HCT116 (cell line): ENCODE results near the gene MICAL3. TPM values are rescaled to one million over a fixed set of nuclear protein-coding genes. Genes with fewer than 3 reads are reported as not detected.

Experiments
- ATAC-seq: fragments of 200-7000 bp; cut with Tn5 transposase; 2 replicates; pipeline ENCODE4 v1.9.1; 2020; ENCODE audit warnings: mild to moderate bottlenecking, moderate library complexity
- BruUV-seq: library from RNA; stranded (reverse); fragments of 400-500 nt; replicated peaks from 2 replicates; lab custom pipeline; 2021; lab: Mats Ljungman, UMichigan
- CTCF ChIA-PET: fragments of 300-600 bp; sonication (Branson Sonifier 250); formaldehyde crosslinking; loops from one replicate; lab custom pipeline; 2021; ENCODE audit warnings: antibody characterized with exemption; lab: Charles Lee
- POLR2A ChIA-PET: fragments of 300-600, 350-600 bp; sonication (Branson Sonifier 250); formaldehyde crosslinking; loops from one replicate; lab custom pipeline; 2021; ENCODE audit warnings: antibody characterized with exemption; lab: Charles Lee
- RAD21 ChIA-PET, 2 experiments: fragments of 300-600 bp; sonication (Branson Sonifier 250); formaldehyde crosslinking; loops; one replicate each; lab custom pipeline; 2023; ENCODE audit warnings: low total read pairs in 2 of 2; ENCODE audit not compliant: uncharacterized antibody in 2 of 2, unreplicated experiment in 2 of 2, low non-redundant PET in 1 of 2; lab: Charles Lee
- DNase-seq: peaks from one replicate; pipeline ENCODE4 v3.0.0-alpha.2; 2010; ENCODE audit warnings: low read depth, low spot score
- H2AFZ ChIP-seq: fragments of 200-600 bp; shearing (Covaris generic), sonication (generic); 2 replicates; pipeline ENCODE4 v1.6.1; 2017; ENCODE audit warnings: low read depth, mixed run types, mixed read lengths, antibody characterized with exemption, low read length; ENCODE audit not compliant: poor library complexity, severe bottlenecking
- H3K27ac ChIP-seq: 2 replicates; pipeline ENCODE4 v1.5.1; 2012; ENCODE audit warnings: low read depth, low read length
- H3K27me3 ChIP-seq: fragments of 200-600 bp; sonication (generic); 2 replicates; pipeline ENCODE4 v1.6.1; 2016; ENCODE audit warnings: mixed run types, low read length, mixed read lengths; ENCODE audit not compliant: insufficient read depth
- H3K36me3 ChIP-seq, 2 experiments: fragments of 200-500 bp in 1 of 2; fragments of 200-600 bp in 1 of 2; sonication (Bioruptor generic) in 1 of 2; sonication (generic) in 1 of 2; 2 replicates each; pipeline versions ENCODE4 v1.5.1 to v1.6.1; 2014 to 2016; ENCODE audit warnings: low read length in 2 of 2, inconsistent platforms in 1 of 2, mixed read lengths in 1 of 2, mixed run types in 1 of 2; ENCODE audit not compliant: insufficient read depth in 2 of 2, control insufficient read depth in 1 of 2
- H3K4me1 ChIP-seq, 2 experiments: fragments of 200-600 bp in 1 of 2; sonication (generic) in 1 of 2; 2 replicates each; pipeline versions ENCODE4 v1.5.1 to v1.6.1; 2012 to 2017; ENCODE audit warnings: low read length in 2 of 2, inconsistent platforms in 1 of 2, mild to moderate bottlenecking in 1 of 2, mixed read lengths in 1 of 2, mixed run types in 1 of 2, moderate library complexity in 1 of 2; ENCODE audit not compliant: insufficient read depth in 2 of 2, control insufficient read depth in 1 of 2
- H3K4me2 ChIP-seq: fragments of 200-600 bp; sonication (generic); 2 replicates; pipeline ENCODE4 v1.6.1; 2017; ENCODE audit warnings: mixed run types, low read length, mixed read lengths
- H3K4me3 ChIP-seq, 2 experiments: fragments of 200-600 bp in 1 of 2; sonication (generic) in 1 of 2; replicated peaks in 1 of 2; 2 replicates each; pipeline ENCODE4 v1.5.1; 2011 to 2016; ENCODE audit warnings: low read length in 2 of 2, control low read depth in 1 of 2, low read depth in 1 of 2, mild to moderate bottlenecking in 1 of 2, mixed read lengths in 1 of 2, mixed run types in 1 of 2
- H3K79me2 ChIP-seq: fragments of 200-600 bp; sonication (generic); 2 replicates; pipeline ENCODE4 v1.6.1; 2017; ENCODE audit warnings: mild to moderate bottlenecking, mixed run types, low read length, moderate library complexity, mixed read lengths; ENCODE audit not compliant: insufficient read depth
- H3K9ac ChIP-seq: fragments of 200-600 bp; sonication (generic); 2 replicates; pipeline ENCODE4 v1.6.1; 2016; ENCODE audit warnings: low read length, mixed read lengths
- H3K9me2 ChIP-seq: fragments of 200-600 bp; sonication (generic), shearing (Covaris generic); 2 replicates; pipeline ENCODE4 v1.6.1; 2017; ENCODE audit warnings: mixed run types, mild to moderate bottlenecking, moderate library complexity; ENCODE audit not compliant: insufficient read depth
- H3K9me3 ChIP-seq, 2 experiments: fragments of 200-500 bp in 1 of 2; fragments of 200-600 bp in 1 of 2; sonication (Bioruptor generic) in 1 of 2; sonication (generic) in 1 of 2; 2 replicates each; pipeline ENCODE4 v1.6.1; 2014 to 2017; ENCODE audit warnings: low read length in 2 of 2, mixed read lengths in 2 of 2, inconsistent platforms in 1 of 2, low read depth in 1 of 2, mild to moderate bottlenecking in 1 of 2, mixed run types in 1 of 2, moderate library complexity in 1 of 2; ENCODE audit not compliant: control insufficient read depth in 1 of 2, insufficient read depth in 1 of 2
- H4K20me1 ChIP-seq: fragments of 200-600 bp; sonication (generic), shearing (Covaris generic); 2 replicates; pipeline ENCODE4 v1.6.1; 2017; ENCODE audit warnings: mixed run types, mild to moderate bottlenecking, moderate library complexity; ENCODE audit not compliant: insufficient read depth
- CTCF ChIP-seq, 3 experiments: fragments of 200-600 bp in 1 of 3; sonication (generic) in 1 of 3; IDR thresholded peaks in 2 of 3; conservative IDR thresholded peaks in 1 of 3; 2 replicates each; pipeline ENCODE4 v1.5.1; 2012 to 2017; ENCODE audit warnings: low read depth in 2 of 3, low read length in 2 of 3, antibody characterized with exemption in 1 of 3, borderline replicate concordance in 1 of 3, control low read depth in 1 of 3, mild to moderate bottlenecking in 1 of 3, mixed read lengths in 1 of 3, mixed run types in 1 of 3, moderate library complexity in 1 of 3; ENCODE audit not compliant: insufficient read depth in 1 of 3
- EGR1 ChIP-seq: IDR thresholded peaks from 2 replicates; pipeline ENCODE4 v1.6.1; 2012; ENCODE audit warnings: low read depth
- ELF1 ChIP-seq: IDR thresholded peaks from 2 replicates; pipeline ENCODE4 v1.6.1; 2012; ENCODE audit warnings: low read depth, borderline replicate concordance
- EZH2phosphoT487 ChIP-seq: fragments of 200-600 bp; IDR thresholded peaks from 2 replicates; pipeline ENCODE4 v1.6.1; 2018; ENCODE audit warnings: antibody characterized with exemption, borderline replicate concordance
- FOSL1 ChIP-seq: IDR thresholded peaks from 2 replicates; pipeline ENCODE4 v1.6.1; 2012; ENCODE audit warnings: low read depth
- POLR2AphosphoS5 ChIP-seq: IDR thresholded peaks from 2 replicates; pipeline ENCODE4 v1.6.1; 2011; ENCODE audit warnings: mild to moderate bottlenecking, low read depth, low read length, moderate library complexity
- SIN3A ChIP-seq: IDR thresholded peaks from 2 replicates; pipeline ENCODE4 v1.6.1; 2012; ENCODE audit warnings: low read depth
- SP1 ChIP-seq: IDR thresholded peaks from 2 replicates; pipeline ENCODE4 v1.6.1; 2012; ENCODE audit warnings: low read depth
- YY1 ChIP-seq: IDR thresholded peaks from 2 replicates; pipeline ENCODE4 v1.6.1; 2011; ENCODE audit warnings: low read length, low read depth, moderate library complexity, mild to moderate bottlenecking; ENCODE audit not compliant: insufficient replicate concordance; ENCODE audit errors: extremely low read depth
- ZBTB33 ChIP-seq: IDR thresholded peaks from 2 replicates; pipeline ENCODE4 v1.6.1; 2011; ENCODE audit warnings: mild to moderate bottlenecking, low read length, moderate library complexity; ENCODE audit not compliant: insufficient replicate concordance; ENCODE audit errors: extremely low read depth
- ZFX ChIP-seq: fragments of 450-650 bp; IDR thresholded peaks from 2 replicates; pipeline ENCODE4 v1.6.1; 2017
- ZNF274 ChIP-seq: fragments of 200-500 bp; sonication (Bioruptor generic); IDR thresholded peaks from 2 replicates; pipeline ENCODE4 v1.6.1; 2014; ENCODE audit warnings: mild to moderate bottlenecking, low read depth, low read length, inconsistent platforms
- intact Hi-C: fragments of 100-400 bp; cut with micrococcal nuclease; formaldehyde crosslinking; loops from 2 replicates; pipeline ENCODE4 v1.10.0; 2022
- total RNA-seq: library from RNA; stranded (reverse); gene quantifications from one replicate; pipeline ENCODE4 v1.2.1, GENCODE V29; 2021; ENCODE audit not compliant: unreplicated experiment

Gene MICAL3
- total RNA-seq, 1 experiment from 2014 or later: 30.8 TPM

GRCh38 chr22:17811119-17811518 is 213.2 kb downstream of the MICAL3 start:
- DNase-seq (no peak), ATAC-seq (no peak)
- ChIA-PET POLR2A (no interaction called here), RAD21 (no interaction called here), CTCF (no interaction called here)
- intact Hi-C loops: no loop called here
- no peak for TF ChIP-seq ZNF274
- TF ChIP-seq ZBTB33: no peak
- TF ChIP-seq SIN3A: no peak
- TF ChIP-seq EGR1: no peak
- no peak for TF ChIP-seq CTCF (IDR thresholded peaks at IDR 0.05 in 2 of 3, conservative IDR thresholded peaks at IDR 0.05 in 1 of 3; ENCODE audit: borderline replicate concordance in 1 of 3, insufficient read depth in 1 of 3, low read depth in 2 of 3, low read length in 2 of 3)
- TF ChIP-seq POLR2AphosphoS5: no peak
- TF ChIP-seq FOSL1: no peak
- TF ChIP-seq EZH2phosphoT487: no peak
- no peak for TF ChIP-seq YY1
- no peak for TF ChIP-seq SP1
- TF ChIP-seq ZFX: no peak
- TF ChIP-seq ELF1: no peak
- Histone ChIP-seq H3K4me3 (no peak overlapping the region), H3K9me2 (no peaks in the 10 kb centered on the region), H3K9ac (no peak overlapping the region), H2AFZ (no peak overlapping the region), H3K4me2 (no peak overlapping the region), H3K9me3 (no peaks in the 10 kb centered on the region), H3K79me2 (no peaks in the 10 kb centered on the region), H4K20me1 (no peaks in the 10 kb centered on the region), H3K27ac (no peak overlapping the region), H3K27me3 (no peaks in the 10 kb centered on the region), H3K4me1 (no peaks in the 10 kb centered on the region), H3K36me3 (peaks cover 0 to 13% of the 10 kb centered on the region in 2 experiments; a peak in 2 of 4 replicates)
- BruUV-seq: no TSS peak
